ENCODE results near the gene SOCS6.
"Not testable (repeated sequence)": the region's sequence is repeated elsewhere in the genome, so short reads cannot be mapped to it uniquely, and the experiment has no call there.

SOCS6 gene, protein sequence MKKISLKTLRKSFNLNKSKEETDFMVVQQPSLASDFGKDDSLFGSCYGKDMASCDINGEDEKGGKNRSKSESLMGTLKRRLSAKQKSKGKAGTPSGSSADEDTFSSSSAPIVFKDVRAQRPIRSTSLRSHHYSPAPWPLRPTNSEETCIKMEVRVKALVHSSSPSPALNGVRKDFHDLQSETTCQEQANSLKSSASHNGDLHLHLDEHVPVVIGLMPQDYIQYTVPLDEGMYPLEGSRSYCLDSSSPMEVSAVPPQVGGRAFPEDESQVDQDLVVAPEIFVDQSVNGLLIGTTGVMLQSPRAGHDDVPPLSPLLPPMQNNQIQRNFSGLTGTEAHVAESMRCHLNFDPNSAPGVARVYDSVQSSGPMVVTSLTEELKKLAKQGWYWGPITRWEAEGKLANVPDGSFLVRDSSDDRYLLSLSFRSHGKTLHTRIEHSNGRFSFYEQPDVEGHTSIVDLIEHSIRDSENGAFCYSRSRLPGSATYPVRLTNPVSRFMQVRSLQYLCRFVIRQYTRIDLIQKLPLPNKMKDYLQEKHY

GRCh38 chr18:70288851-70289328 lies at the start of gene SOCS6:
Gene SOCS6 (plus strand): TSS chr18:70289045. CDS start chr18:70324669, 35,624 bp downstream.
- no peak for DNase-seq (ENCODE audit: low spot score)

DNA sequence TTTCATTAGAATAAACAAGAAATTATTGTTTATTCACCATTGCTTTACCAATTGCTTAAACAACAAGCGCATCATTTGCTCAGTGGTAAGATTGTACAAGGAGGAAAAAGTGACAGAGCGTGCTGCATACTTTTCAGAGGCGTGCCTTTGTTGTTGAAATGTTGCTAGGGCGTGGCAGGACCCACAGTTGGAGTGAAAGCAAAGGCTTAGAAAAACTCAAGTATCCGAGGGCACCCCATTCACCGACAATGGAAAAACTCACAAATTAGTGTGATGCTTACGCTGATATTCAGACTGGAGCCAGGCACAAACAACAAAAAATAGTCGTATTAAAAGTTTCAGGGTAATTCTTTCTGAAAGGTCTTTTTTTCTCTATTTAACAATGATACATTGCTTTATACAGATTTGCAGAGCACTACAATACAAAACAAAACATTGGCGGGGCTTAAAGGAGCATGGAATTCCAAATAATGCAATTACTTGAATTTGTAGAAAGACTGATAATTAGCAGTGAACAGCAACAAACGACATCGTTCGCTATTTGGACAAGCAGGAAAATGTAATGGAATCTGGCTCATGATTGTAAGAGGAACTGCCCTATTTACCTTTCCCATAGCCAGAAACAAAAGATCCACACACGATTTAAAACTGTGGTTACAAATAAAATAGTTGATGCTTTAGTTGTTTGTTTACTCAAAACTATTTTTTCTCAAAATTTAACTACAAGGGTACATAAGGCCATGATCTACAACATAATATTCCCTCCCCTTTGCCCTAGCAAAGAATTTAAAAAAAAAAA lies 45.5 kb upstream of the SOCS6 start:
- no peak for DNase-seq (ENCODE audit: low spot score)

DNA sequence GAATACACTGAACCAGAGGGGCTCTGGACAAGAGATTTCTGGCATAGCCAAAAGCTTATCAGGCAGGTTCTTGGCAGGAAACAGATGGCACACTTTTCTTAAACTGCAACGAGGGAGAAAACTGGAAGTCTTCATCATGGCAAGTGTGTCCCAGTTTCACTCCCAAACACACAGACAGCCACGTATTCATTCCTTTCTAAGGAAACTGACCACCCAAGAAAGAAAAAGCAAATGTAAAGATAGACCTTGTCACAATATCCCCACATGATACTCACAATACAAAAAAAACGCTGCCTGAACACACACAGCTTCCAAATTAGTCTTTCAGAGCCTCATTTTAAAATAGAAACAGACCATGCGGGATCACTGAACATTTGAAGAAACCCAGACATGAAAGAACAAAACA lies 42.8 kb upstream of the SOCS6 start:
- no peak for DNase-seq (ENCODE audit: low spot score)

DNA sequence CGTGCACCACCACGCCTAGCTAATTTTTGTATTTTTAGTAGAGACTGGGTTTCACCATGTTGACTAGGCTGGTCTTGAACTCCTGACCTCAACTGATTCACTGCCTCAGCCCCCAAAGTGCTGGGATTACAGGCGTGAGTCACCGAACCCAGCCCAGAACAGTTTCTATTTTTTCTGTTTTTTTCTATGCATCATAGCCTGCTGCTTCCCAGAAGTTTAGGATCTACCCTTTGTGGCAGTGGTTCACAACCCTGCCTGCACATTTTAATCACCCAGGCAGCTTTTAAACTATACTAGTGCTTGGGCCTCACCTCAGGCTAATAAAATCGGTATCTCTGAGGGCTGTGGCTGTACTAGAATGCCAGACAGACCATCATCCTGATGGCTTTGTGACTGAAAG lies 39.7 kb upstream of the SOCS6 start:
- DNase-seq (ENCODE audit: low spot score): no peak

- DNase-seq (ENCODE audit: low spot score): not testable (repeated sequence)
Observed at GRCh38 chr18:70249861-70250260, 39.0 kb upstream of the SOCS6 start.

- no peak for DNase-seq (ENCODE audit: low spot score)
Observed at GRCh38 chr18:70250781-70251180, 38.1 kb upstream of the SOCS6 start.

DNA sequence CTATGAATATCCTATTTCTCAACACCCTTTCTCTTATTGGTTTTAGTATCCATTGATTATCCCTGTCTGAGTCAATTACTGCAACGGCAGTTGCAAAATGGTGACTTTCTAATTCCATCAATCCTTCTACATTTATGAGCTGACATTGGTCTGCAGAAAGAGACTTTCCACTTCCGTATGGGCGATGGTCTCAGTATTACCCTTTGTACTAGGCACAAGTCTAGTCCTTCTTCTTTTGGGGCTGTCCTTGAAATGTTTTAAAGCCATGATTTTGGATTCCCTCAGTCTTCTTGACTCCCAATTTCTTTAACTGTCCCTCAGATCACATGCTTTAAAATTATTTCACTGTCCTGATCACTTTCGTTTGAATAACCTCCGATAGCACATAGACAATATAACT lies 32.7 kb upstream of the SOCS6 start:
- no peak for DNase-seq (ENCODE audit: low spot score)

- no peak for DNase-seq (ENCODE audit: low spot score)
Observed at GRCh38 chr18:70256994-70257393, 31.9 kb upstream of the SOCS6 start.

DNA sequence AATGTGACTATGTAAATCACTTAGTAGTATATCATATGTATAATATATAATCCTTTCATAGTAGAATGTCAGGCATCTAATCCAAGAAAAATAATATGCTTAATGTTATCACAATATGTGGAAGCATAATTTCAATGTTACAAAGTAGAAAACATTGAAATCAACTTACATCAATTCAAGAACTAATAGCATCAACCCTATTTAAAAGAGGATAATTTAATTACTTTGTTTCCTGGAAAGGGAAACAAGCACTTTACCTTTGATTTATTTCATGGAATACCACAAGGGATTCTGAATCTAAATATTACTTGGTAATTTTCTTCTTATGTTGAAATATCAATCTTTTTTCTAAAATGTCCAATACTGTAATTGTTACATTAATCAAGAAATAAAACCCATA lies 30.6 kb upstream of the SOCS6 start:
- DNase-seq (ENCODE audit: low spot score): no peak

GRCh38 chr18:70260683-70261082 lies 28.2 kb upstream of the SOCS6 start:
- DNase-seq (ENCODE audit: low spot score): no peak

- no peak for DNase-seq (ENCODE audit: low spot score)
Observed at GRCh38 chr18:70261141-70261788, 27.6 kb upstream of the SOCS6 start.

- DNase-seq (ENCODE audit: low spot score): no peak
Observed at GRCh38 chr18:70263336-70263735, 25.5 kb upstream of the SOCS6 start.

DNA sequence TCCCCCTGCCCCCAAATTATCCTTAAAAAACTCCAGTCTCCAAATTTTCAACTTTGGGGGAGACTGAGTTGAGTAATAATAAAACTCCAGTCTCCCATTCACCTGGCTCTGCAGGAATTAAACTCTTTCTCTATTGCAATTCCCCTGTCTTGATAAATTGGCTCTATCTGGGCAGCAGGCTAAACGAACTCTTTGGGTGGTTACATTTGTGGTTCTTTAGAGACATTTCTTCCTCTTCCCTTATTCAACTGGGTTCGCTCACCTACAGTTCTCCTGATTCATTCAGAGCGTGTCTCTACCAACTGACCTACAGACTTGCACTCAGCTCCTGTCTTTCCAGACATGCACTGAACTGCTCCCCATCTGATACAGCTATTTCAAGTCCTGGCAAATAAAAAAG lies 17.1 kb upstream of the SOCS6 start:
- DNase-seq (ENCODE audit: low spot score): no peak

DNA sequence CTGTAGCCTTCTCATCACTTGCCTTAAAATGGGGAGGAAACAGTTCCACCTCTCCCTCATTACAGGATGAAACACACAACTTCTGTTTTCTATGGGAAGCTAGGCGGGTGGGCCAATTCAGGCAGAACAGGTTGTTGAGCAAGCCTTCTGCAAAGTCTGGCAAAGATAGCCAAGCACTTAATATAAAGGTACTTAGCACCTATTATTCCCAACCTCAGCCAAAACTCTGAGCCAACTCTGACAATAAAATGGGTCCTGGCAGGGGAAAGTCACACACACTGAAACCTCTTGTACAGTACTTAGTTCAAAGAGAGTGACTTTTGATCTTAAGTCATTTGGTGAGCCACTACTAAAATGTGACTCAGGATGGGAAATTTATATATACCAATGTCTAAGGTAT lies 15.8 kb upstream of the SOCS6 start:
- DNase-seq (ENCODE audit: low spot score): no peak

GRCh38 chr18:70276416-70277191 lies 12.2 kb upstream of the SOCS6 start:
- no peak for DNase-seq (ENCODE audit: low spot score)

DNA sequence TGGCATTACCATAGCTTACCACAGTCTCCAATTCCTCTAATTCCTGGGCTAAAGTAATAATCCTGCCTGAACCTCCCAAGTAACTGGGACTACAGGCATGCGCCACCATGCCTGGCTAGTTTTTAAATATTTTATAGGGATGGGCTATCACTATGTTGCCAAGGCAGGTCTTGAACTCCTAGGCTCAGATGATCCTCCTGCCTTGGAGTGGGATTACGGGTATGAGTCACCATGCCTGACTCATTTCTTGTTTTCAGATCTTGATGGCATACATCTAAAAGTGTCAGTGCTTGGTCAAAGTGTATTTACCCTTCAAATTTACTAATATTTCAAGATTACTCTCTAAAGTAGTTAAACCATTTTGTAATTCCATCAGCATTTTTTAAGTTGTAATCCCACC lies 9.4 kb upstream of the SOCS6 start:
- no peak for DNase-seq (ENCODE audit: low spot score)

- no peak for DNase-seq (ENCODE audit: low spot score)
Observed at GRCh38 chr18:70280007-70280925, 8.6 kb upstream of the SOCS6 start.

GRCh38 chr18:70284976-70285620 lies 3.7 kb upstream of the SOCS6 start:
- DNase-seq (ENCODE audit: low spot score): no peak

DNA sequence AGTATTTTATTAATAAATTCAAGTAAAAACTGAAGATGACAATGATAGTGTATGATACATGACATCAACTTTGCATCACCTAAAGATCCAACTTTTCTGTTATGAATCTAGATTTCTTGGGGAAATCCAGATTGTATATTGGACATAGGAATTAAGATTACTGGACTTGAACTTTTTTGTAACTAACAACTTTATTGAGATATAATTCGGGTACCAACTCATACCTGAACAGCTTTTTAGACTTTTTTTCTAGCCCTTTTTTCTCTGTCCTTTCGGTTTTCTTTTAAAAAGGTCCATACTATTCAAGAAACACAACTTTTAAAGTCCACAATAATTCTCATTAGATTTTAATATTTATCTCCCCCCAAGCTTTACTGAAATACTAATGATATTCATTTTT lies 1.1 kb upstream of the SOCS6 start:
- DNase-seq (ENCODE audit: low spot score): no peak
